ENCODE data around the gene RTN4R. TPM values are rescaled to one million over a fixed set of nuclear protein-coding genes. Genes with fewer than 3 reads are reported as not detected.

The RTN4R gene
- total and polyA plus RNA-seq, 2 donors from 2014 or later, result 1.2 to 2.5 TPM

DNA sequence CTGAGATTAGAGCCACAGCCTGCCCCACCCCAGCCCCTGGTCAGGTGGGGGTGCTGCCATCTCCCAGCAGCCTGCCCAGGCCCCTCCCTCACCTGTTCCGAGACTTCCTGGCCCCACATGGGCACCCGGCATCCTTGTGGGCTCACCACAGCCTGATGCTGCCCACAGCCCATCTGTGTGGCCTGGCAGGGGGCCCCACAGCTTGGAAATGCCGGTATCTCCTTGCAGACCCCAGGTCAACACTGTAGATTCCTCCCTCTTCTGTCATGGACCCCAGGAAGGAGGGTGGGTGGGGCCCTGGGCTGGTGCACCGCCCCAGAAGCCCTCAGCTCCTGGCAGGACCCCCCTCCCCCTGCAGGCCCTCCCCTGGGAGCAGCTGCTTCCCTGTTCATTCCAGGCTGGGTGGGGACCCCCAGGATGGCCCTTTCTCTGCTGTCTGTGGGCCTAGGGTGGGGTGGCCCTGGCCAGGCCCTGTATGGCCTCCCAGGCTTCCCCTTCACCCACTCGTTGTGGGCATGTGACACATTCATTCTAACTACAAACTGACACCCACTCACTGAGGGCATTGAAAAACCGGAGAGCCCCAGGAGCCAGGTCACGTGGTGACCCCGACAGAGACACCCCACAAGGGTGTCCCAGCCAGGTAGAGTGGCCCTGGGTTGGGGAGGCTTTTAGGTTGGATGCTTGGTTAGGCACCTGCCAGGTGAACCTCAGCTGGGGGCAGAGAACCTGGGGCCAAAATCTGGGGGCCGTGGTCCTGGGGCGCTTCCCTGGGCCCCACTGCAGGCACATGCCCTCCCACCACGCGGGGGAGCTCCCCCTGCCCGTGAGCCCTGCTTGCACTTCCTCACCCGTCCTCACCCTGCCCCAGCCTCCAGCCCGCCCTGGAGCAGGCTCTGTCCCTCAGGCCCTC, 73.2 kb downstream of the RTN4R start:
- DNase-seq, result no peak
- FAIRE-seq, result no peak

DNA sequence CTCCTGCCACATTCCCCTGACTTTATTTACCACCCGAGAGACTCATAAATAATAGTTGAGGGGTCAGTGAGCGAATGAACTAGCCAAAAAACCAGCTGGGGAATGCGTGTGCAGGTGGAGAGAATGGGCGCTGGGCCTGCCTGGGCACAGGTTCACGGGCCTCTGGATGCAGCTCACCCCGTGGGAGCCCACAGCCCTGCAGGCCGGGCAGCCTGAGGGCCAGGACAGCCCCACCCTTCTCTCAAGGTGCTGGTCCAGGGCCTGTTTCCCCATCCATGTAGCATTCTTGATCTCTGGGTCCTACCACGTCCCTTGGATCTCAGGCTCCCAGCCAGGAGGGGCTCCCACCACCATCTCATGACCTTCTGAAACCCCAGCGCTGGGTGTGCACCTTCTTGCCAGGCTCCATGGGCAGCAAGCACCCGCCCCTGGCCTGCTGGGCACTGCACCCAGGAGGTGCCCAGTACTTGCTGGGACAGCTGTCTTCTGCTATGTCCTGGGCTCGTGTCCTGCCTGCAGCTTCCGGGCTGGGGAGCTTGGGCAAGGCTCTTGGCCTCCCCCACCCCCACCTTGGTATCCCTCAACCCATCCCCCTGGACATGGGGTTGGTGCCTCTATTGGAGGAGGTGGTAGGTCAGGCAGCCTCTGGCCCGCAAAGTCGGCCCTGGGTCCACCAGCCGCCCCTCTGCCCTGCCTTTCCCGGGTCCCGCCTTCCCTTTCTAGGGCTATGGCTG, 74.2 kb downstream of the RTN4R start:
- no peak for TF ChIP-seq CTCF (IDR thresholded peaks at IDR 0.05; ENCODE audit: borderline replicate concordance, extremely low read depth, insufficient read depth)
- Histone ChIP-seq H3K27ac (ENCODE audit: low read depth in 2 of 2, low read length in 2 of 2) (no peak overlapping the region), H3K36me3 (ENCODE audit: control insufficient read depth in 2 of 3, insufficient read depth in 3 of 3, low read length in 3 of 3) (no peaks in the 10 kb centered on the region), H3K9ac (ENCODE audit: low read length in 3 of 3) (no peak overlapping the region), H3K27me3 (ENCODE audit: control insufficient read depth, insufficient read depth, low read length) (no peaks in the 10 kb centered on the region), H3K4me1 (ENCODE audit: control insufficient read depth in 2 of 3, insufficient read depth in 2 of 3, low read depth in 1 of 3, low read length in 3 of 3) (no peaks in the 10 kb centered on the region), H3K4me3 (ENCODE audit: low read length in 3 of 3) (no peak overlapping the region), H3K9me3 (ENCODE audit: control insufficient read depth in 2 of 3, insufficient read depth in 1 of 3, low read length in 3 of 3) (no peaks in the 10 kb centered on the region)
- DNase-seq, result no peak
- intact Hi-C loops (cut with DNase I), result no loop called here
- FAIRE-seq, result no peak

More for the DNA sequence above, 73.2 kb downstream of the RTN4R start:
- H3K36me3 ChIP-seq (ENCODE audit: control insufficient read depth in 2 of 3, insufficient read depth in 3 of 3, low read length in 3 of 3), result no peaks in the 10 kb centered on the region
- TF ChIP-seq CTCF (IDR thresholded peaks at IDR 0.05; ENCODE audit: borderline replicate concordance, extremely low read depth, insufficient read depth), result no peak
- no peak overlapping the region for H3K27ac ChIP-seq (ENCODE audit: low read depth in 2 of 2, low read length in 2 of 2)
- no peaks in the 10 kb centered on the region for H3K4me1 ChIP-seq (ENCODE audit: control insufficient read depth in 2 of 3, insufficient read depth in 2 of 3, low read depth in 1 of 3, low read length in 3 of 3)
- H3K27me3 ChIP-seq (ENCODE audit: control insufficient read depth, insufficient read depth, low read length), result peaks cover 4% of the 10 kb centered on the region
- H3K9me3 ChIP-seq (ENCODE audit: control insufficient read depth in 2 of 3, insufficient read depth in 1 of 3, low read length in 3 of 3), result no peaks in the 10 kb centered on the region
- no peak overlapping the region for H3K9ac ChIP-seq (ENCODE audit: low read length in 3 of 3)
- intact Hi-C loops (cut with DNase I), result no loop called here
- H3K4me3 ChIP-seq (ENCODE audit: low read length in 3 of 3), result no peak overlapping the region

- Histone ChIP-seq H3K4me1 (ENCODE audit: control insufficient read depth in 2 of 3, insufficient read depth in 2 of 3, low read depth in 1 of 3, low read length in 3 of 3) (no peaks in the 10 kb centered on the region), H3K36me3 (ENCODE audit: control insufficient read depth in 2 of 3, insufficient read depth in 3 of 3, low read length in 3 of 3) (no peaks in the 10 kb centered on the region), H3K27ac (ENCODE audit: low read depth in 2 of 2, low read length in 2 of 2) (no peak overlapping the region), H3K27me3 (ENCODE audit: control insufficient read depth, insufficient read depth, low read length) (no peaks in the 10 kb centered on the region), H3K9me3 (ENCODE audit: control insufficient read depth in 2 of 3, insufficient read depth in 1 of 3, low read length in 3 of 3) (no peaks in the 10 kb centered on the region), H3K9ac (ENCODE audit: low read length in 3 of 3) (no peak overlapping the region), H3K4me3 (ENCODE audit: low read length in 3 of 3) (no peak overlapping the region)
- intact Hi-C loops (cut with DNase I), result no loop called here
- FAIRE-seq, result no peak
- no peak for DNase-seq
- no peak for TF ChIP-seq CTCF (IDR thresholded peaks at IDR 0.05; ENCODE audit: borderline replicate concordance, extremely low read depth, insufficient read depth)
These were observed 75.0 kb downstream of the RTN4R start for GRCh38 chr22:20192972-20193760.
